PC-3 (cell line): ENCODE data around the gene GFPT2. TPM values are rescaled to one million over a fixed set of nuclear protein-coding genes. Genes with fewer than 3 reads are reported as not detected.

ENCODE experiments used
- ATAC-seq: fragments of 200-7000 bp; cut with Tn5 transposase; 2 replicates; pipeline ENCODE4 v1.9.1; 2020; ENCODE audit warnings: mild to moderate bottlenecking, moderate library complexity
- BruUV-seq: library from RNA; stranded (reverse); fragments of 400-500 nt; replicated peaks from 2 replicates; lab custom pipeline; 2021; lab: Mats Ljungman, UMichigan
- CTCF ChIA-PET: fragments of 300-600 bp; sonication (Branson Sonifier 250); formaldehyde crosslinking; loops from one replicate; lab custom pipeline; 2022; ENCODE audit warnings: antibody characterized with exemption; lab: Charles Lee
- POLR2A ChIA-PET: fragments of 300-600 bp; sonication (Branson Sonifier 250); formaldehyde crosslinking; loops from one replicate; lab custom pipeline; 2022; ENCODE audit warnings: antibody characterized with exemption; ENCODE audit not compliant: unreplicated experiment; lab: Charles Lee
- DNase-seq: peaks from one replicate; pipeline ENCODE4 v3.0.0-alpha.2; 2015
- H2AFZ ChIP-seq: fragments of 300-600 bp; sonication (generic); 2 replicates; pipeline ENCODE4 v1.6.0; 2016; ENCODE audit warnings: antibody characterized with exemption, low read length
- H3F3A ChIP-seq: fragments of 300-600 bp; sonication (generic); one replicate; pipeline ENCODE4 v1.6.0; 2017; ENCODE audit warnings: antibody characterized with exemption, low read length, control low read depth, mild to moderate bottlenecking; ENCODE audit not compliant: unreplicated experiment
- H3K27ac ChIP-seq: fragments of 300-600 bp; sonication (generic); 2 replicates; pipeline ENCODE4 v1.5.1; 2016; ENCODE audit warnings: mild to moderate bottlenecking, low read length
- H3K27me3 ChIP-seq: fragments of 300-600 bp; sonication (generic); 2 replicates; pipeline ENCODE4 v1.6.1; 2016; ENCODE audit warnings: low read length, mixed read lengths
- H3K36me3 ChIP-seq: fragments of 300-600 bp; sonication (generic); 2 replicates; pipeline ENCODE4 v1.6.1; 2016; ENCODE audit warnings: low read depth, mixed run types, low read length, mixed read lengths
- H3K4me1 ChIP-seq: fragments of 300-600 bp; sonication (generic); 2 replicates; pipeline ENCODE4 v1.5.1; 2016; ENCODE audit warnings: low read length; ENCODE audit not compliant: insufficient read depth
- H3K4me2 ChIP-seq: fragments of 300-600 bp; sonication (generic); 2 replicates; pipeline ENCODE4 v1.6.0; 2016; ENCODE audit warnings: low read length
- H3K4me3 ChIP-seq: fragments of 300-600 bp; sonication (generic); 2 replicates; pipeline ENCODE4 v1.5.1; 2016; ENCODE audit warnings: mild to moderate bottlenecking, low read length, mixed read lengths
- H3K79me2 ChIP-seq: fragments of 300-600 bp; sonication (generic); 2 replicates; pipeline ENCODE4 v1.6.1; 2017; ENCODE audit warnings: low read length, mixed read lengths
- H3K9ac ChIP-seq: fragments of 300-600 bp; sonication (generic); 2 replicates; pipeline ENCODE4 v1.6.0; 2016; ENCODE audit warnings: mild to moderate bottlenecking, low read length
- H3K9me2 ChIP-seq: fragments of 300-600 bp; sonication (generic); replicated peaks from 2 replicates; pipeline ENCODE4 v1.6.1; 2016; ENCODE audit warnings: mixed run types, low read length, mixed read lengths
- H3K9me3 ChIP-seq: fragments of 300-600 bp; sonication (generic); 2 replicates; pipeline ENCODE4 v1.6.1; 2016; ENCODE audit warnings: low read length, mixed read lengths
- H4K20me1 ChIP-seq: fragments of 300-600 bp; sonication (generic); 2 replicates; pipeline ENCODE4 v1.6.1; 2016; ENCODE audit warnings: low read length, mixed read lengths
- CTCF ChIP-seq: fragments of 300-600 bp; sonication (generic); conservative IDR thresholded peaks from 2 replicates; pipeline ENCODE4 v1.5.1; 2017; ENCODE audit warnings: antibody characterized with exemption, low read depth, mild to moderate bottlenecking, low read length
- EZH2 ChIP-seq: fragments of 300-600 bp; sonication (generic); IDR thresholded peaks from one replicate; pipeline ENCODE4 v1.6.1; 2017; ENCODE audit warnings: antibody characterized with exemption, mild to moderate bottlenecking, low read length; ENCODE audit not compliant: unreplicated experiment
- EZH2phosphoT487 ChIP-seq: fragments of 300-600 bp; sonication (generic); IDR thresholded peaks from 2 replicates; pipeline ENCODE4 v1.6.1; 2018; ENCODE audit warnings: mild to moderate bottlenecking, antibody characterized with exemption, low read length, borderline replicate concordance
- intact Hi-C: fragments of 100-400 bp; cut with micrococcal nuclease; formaldehyde crosslinking; loops from 2 replicates; pipeline ENCODE4 v1.9.0; 2023
- total RNA-seq: library from RNA; depleted of rRNA; stranded (reverse); fragments of >200 nt; gene quantifications from 2 replicates; pipeline ENCODE4 v1.2.3, GENCODE V29; 2014

The GFPT2 gene
- total RNA-seq, 1 experiment from 2014 or later: 2.2 TPM

- no peak overlapping the region for H3K4me2 ChIP-seq
- no peaks in the 10 kb centered on the region for H3K9me3 ChIP-seq
- DNase-seq: no peak
- no peaks in the 10 kb centered on the region for H3K9me2 ChIP-seq
- no peak overlapping the region for H3K27ac ChIP-seq
- ChIA-PET CTCF (interaction anchor here (0.6 kb wide), 1 partner anchor 18 kb away, joined by 3 read pairs; the partner anchor contains the start of gene GFPT2), POLR2A (no interaction called here)
- H3K4me3 ChIP-seq: no peak overlapping the region
- no peaks in the 10 kb centered on the region for H4K20me1 ChIP-seq
- H2AFZ ChIP-seq: no peak overlapping the region
- intact Hi-C loops: loop anchor here (5.0 kb wide), 1 partner anchor 137 kb away; no protein-coding TSS in a partner anchor
- H3F3A ChIP-seq: peaks cover 3% of the 10 kb centered on the region
- no peak overlapping the region for H3K9ac ChIP-seq
- peaks cover 37% of the 10 kb centered on the region for H3K4me1 ChIP-seq
- no peak for ATAC-seq
- H3K79me2 ChIP-seq: no peaks in the 10 kb centered on the region
- H3K27me3 ChIP-seq: no peaks in the 10 kb centered on the region
- TF ChIP-seq EZH2 (no peak), EZH2phosphoT487 (no peak), CTCF (no peak)
- H3K36me3 ChIP-seq: no peaks in the 10 kb centered on the region
- BruUV-seq: no TSS peak
These were observed 18.2 kb downstream of the GFPT2 start for GRCh38 chr5:180334751-180335613.

- peaks cover 43% of the 10 kb centered on the region for H3K4me1 ChIP-seq
- H3K9ac ChIP-seq: peak overlapping the region; percentile 60
- no peaks in the 10 kb centered on the region for H3K27me3 ChIP-seq
- TF ChIP-seq EZH2phosphoT487 (no peak), EZH2 (no peak), CTCF (no peak)
- no peak for DNase-seq
- intact Hi-C loops: loop anchor here (5.0 kb wide), 1 partner anchor 138 kb away; no protein-coding TSS in a partner anchor
- H4K20me1 ChIP-seq: no peaks in the 10 kb centered on the region
- ATAC-seq: no peak
- H3K9me2 ChIP-seq: no peaks in the 10 kb centered on the region
- peaks cover 3% of the 10 kb centered on the region for H3F3A ChIP-seq
- no peak overlapping the region for H2AFZ ChIP-seq
- H3K4me2 ChIP-seq: peak overlapping the region; percentile 39
- ChIA-PET POLR2A (no interaction called here), CTCF (interaction anchor here (0.5 to 0.6 kb wide), 2 partner anchors 19 to 20 kb away, joined by 3 read pairs; partner anchors contain the start of gene GFPT2)
- H3K36me3 ChIP-seq: no peaks in the 10 kb centered on the region
- no peaks in the 10 kb centered on the region for H3K79me2 ChIP-seq
- no TSS peak for BruUV-seq
- no peaks in the 10 kb centered on the region for H3K9me3 ChIP-seq
- H3K27ac ChIP-seq: peak overlapping the region; percentile 91
- H3K4me3 ChIP-seq: no peak overlapping the region
These were observed 19.0 kb downstream of the GFPT2 start for GRCh38 chr5:180334176-180334575.
